Amniotic epithelial cell (primary cell): Measurements from ENCODE around the gene NKX6-1.
A peak's percentile ranks its signal among the peaks of the same experiment; 100 is the strongest.

ENCODE experiments used
- DNase-seq: peaks from one replicate; pipeline ENCODE4 v3.0.0-alpha.2; 2010; ENCODE audit warnings: low read depth

The NKX6-1 gene

DNA sequence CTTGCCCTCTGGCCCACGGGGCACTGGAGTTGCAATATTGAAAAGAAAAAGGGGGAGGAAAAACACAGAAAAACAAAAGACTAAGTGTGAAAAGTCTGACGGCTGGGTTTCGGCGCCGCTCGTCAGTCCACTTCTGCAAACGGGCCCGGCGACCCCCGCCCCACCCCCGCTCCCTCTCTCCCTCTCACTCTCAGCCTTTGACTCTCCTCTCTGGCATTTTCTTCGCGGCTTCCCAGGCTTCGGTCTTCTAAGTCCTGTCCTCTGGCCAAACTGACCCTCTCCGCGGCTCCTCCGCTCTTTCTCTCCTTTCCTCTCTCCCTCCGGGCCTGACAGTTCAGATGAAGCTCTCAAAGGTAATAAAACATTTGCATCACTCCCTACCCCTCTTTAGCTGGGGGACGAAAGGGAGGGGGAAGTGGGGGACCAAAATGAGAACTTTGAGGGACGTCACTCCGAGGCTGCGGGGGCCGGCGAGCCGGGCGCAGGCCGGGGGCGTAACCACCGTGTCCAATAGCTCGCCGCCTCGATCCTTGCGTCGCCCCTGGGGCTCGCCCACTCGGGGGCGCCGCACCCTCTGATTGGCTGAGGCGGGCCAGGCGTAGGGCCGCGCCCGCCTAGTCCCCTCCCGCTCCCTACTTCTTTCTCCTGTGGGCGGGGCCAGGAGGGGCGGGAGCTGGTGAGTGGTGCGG lies at the start of gene NKX6-1:
Gene NKX6-1, minus strand, starts transcription at position 358 of the 689 bp plus-strand sequence. CDS start 1,064 bp downstream, outside the sequence.
- DNase-seq = peak; percentile 25

DNA sequence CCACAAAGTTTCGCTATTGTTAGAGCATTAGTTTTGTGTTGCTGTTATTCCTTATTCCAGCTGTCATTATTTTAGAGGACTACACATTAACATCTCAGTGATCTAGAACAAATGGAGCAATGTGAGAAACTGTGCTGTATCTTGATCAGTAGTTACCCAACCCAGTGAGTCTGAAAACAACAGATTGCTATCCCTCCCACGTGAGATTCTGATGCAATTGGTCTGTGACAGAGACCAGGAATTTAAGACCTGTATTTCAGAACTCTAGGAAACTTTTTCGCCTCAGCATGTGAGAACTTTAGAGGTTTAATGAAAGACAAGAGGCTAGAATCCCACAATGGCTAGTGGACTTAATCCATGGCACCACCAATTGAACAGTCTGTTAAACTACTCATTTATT lies 48.1 kb upstream of the NKX6-1 start:
- peak; percentile 75 for DNase-seq

DNA sequence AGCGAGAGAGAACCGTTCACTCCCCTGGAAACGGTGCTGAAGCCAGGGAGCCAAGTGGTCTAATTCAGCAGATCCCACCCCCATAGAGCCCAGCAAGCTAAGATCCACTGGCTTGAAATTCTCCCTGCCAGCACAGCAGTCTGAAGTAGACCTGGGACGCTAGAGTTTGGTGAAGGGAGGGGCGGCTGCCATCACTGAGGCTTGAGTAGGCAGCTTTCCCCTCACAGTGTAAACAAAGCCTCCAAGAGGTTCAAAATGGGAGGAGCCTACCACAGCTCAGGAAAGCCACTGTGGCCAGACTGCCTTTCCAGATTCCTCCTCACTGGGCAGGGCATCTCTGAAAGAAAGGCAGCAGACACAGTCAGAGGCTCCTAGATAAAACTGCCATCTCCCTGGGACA lies 46.0 kb upstream of the NKX6-1 start:
- no peak for DNase-seq

DNA sequence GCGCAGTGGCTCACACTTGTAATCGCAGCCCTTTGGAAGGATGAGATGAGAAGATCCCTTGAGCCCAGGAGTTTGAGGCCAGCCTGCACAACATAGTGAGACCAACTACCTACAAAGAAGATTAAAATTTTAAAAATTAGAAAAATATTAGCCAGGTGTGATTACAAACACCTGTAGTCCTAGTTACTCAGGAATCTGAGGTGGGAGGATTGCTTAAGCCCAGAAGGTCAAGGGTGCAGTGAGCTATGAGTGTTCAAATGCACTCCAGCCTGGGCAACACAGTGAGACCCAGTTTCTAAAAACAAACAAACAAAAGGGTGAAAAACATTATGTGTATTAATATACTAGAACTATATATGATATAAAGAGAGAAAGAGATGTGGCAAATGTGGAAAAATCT lies 36.8 kb upstream of the NKX6-1 start:
- no peak for DNase-seq

DNA sequence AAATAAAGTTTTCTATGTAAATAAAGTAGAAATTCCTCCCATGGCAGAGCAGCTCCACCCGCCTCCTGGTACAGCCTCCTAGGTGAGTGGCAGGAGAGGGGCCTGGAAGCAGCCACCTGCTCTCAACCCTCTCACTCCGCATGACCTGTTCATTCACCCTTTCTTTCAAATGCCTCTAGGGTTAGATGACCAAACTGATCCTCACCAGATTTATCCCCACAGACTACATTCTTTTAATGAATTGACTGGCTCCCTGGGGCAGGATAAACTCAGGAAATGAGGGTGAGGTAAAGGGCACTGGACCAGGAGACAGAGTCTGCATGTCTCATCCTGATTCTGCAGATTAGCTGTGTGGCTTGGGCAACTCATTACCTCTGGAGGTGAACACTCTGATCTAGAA lies 32.6 kb upstream of the NKX6-1 start:
- DNase-seq = no peak

DNA sequence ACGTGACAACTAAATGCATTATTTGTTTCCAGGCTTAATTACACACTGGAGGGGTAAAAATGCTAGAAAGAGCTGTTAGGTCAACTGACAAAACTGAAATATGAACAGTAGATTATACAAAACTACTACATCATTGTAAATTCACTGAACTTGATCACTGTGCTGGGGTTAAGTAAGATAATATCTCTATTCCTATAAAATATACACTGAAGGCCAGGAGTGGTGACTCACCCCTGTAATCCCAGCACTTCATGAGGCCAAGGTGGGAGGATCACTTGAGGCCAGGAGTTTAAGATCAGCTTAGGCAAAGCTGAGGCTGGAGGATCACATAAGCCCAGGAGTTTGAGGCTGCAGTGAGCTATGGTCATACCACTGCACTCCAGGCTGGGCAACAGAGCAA lies 31.8 kb upstream of the NKX6-1 start:
- DNase-seq = peak; percentile 77

DNA sequence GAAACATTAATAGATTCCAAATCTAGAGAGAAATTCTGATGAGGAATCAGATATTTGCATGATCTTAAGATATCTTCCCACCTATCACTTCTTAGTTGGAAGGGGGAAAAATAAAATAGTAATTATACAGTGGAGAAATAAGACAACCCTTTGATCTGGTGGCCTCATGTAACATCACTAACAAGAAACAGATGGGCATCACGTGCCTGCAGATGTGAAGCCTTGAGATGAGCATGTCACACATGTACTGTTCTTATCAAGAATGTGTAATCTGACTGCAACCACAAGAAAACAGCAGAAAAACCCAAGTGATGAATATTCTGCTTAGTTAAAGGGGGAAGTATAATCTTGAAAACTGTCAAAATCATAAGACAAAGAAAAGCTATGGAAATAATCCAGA lies 31.4 kb upstream of the NKX6-1 start:
- DNase-seq = peak; percentile 85

DNA sequence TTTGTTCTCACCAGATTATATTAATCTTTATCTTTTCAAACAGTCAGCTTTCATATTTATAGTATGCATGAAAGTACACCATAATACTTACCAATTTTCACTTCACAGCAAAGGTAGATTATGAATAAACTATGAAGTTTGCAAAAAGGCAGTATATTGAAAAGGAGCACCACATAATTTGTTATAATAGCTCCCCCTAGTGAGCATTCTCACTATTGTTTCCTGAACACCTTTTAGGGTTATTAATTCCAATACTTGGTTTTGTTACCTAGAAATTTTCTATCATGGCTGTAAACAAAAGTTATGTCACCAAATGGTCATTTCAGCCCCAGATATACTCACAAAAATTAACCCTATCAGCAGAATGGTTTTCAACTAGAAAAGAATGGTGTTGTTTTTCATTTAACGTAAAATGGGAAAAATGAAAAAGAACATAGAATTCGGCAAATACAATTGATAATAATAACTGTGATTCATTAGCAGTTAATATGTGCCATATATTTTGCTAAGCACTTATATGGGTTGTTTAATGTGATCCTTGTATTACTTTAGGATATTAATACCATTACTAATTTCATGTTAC lies 30.2 kb upstream of the NKX6-1 start:
- peak; percentile 13 for DNase-seq

DNA sequence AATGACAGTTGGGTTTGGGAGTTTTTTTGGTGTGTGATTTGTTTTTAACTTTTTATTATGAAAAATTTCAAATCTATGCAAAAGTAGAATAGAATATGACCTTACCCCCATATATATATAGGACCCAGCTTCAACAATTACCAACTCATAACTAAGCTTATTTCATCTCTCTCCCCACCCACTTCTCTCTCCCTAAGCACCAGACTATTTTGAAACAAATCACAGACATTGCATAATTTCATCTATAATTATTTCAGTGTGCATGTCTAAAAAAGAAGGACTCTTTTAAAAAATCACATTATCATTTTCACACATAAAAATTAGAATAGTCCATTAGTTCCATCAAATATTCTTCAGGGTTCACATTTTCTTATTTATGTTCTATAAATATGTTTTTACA lies 28.3 kb upstream of the NKX6-1 start:
- DNase-seq = no peak

DNA sequence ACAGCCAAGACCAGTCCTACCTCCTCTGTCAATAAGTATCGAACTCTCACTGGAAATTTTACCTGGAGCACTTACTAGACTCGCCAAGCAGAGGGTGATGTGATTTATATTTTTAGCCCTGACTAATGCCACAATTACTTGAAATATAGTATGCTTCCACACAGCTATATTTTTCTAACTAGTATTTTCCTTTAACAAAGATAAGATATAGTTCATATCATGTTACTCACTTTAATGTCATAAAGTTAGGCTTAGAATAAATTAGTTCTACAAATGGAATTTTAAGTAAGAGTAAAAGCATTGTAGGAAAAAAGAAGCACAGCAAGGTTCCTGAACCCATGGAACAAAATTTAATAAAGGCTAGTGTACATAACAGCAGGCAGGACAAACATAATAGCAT lies 16.0 kb upstream of the NKX6-1 start:
- no peak for DNase-seq

DNA sequence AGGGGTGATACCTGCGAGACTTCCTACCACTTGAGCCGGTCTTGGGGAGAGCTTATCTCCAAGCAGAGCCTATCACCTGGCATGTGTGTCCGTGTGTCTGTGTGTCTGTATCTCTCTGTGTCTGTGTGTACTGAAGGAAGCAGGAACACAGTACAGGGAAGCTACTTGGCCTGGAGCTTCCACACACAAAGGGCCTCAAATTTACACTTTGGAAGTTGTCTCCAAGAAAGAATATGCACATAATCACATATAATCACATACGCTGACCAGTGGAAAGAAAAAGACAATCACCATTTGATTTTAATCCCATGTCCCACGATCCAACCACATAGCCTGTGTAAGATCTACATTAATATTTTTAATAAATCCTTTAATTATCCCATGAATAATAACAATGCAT lies 13.2 kb upstream of the NKX6-1 start:
- no peak for DNase-seq

DNA sequence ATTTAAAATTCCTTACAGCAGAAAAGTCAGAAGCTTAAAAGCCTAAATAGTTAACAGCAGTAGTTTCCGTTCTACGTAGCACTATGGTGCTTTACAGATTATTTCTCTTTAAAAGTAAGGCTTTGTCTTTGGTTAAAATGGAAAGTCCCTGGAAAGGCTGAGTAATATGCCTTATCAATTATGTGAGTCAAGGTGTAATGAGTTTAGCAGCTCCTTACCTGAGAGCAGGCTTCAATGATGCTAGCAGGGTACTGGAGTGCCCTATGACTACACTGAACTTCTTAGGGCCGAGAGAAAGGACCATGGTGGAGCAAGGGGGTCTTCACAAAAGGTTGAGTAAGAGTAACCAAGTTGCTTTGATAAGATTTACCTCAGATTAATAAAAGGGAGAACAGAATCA lies 12.6 kb upstream of the NKX6-1 start:
- no peak for DNase-seq

DNA sequence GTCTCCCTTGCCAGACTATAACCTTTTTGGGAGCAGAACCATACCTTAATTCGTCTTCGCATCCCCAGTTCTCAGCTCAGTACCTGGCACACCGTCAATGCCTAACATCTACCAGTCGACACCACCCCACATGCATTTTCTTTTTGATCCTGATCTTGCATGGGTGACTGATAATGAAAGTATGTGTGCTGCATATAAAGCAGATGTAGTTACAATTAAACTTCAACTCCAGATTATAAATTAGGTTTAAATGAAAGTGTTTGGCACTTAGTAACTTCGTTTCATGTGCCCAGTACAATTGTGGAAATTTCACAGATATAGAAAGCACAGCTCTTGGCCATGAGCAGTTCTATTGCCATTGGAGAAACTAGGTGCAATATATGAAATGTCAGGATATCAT lies 8.8 kb upstream of the NKX6-1 start:
- no peak for DNase-seq

DNA sequence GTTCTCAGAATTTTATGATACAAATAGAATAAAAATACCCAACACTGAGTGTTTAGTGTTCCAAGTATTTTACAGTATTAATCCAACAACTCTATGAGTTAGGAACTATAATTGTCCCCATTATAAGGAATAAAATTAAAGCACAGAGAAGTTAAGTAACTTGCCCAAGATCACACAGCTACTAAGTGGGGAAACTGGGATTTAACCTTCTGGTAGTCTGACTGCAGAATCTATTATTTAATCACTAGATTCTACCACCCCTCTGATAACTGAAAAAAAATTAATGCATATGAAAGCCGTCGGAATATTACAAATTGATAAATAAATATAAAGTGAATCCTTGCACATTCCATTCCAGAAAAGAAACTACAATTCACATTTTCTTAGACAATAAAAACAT lies 5.7 kb upstream of the NKX6-1 start:
- no peak for DNase-seq

DNA sequence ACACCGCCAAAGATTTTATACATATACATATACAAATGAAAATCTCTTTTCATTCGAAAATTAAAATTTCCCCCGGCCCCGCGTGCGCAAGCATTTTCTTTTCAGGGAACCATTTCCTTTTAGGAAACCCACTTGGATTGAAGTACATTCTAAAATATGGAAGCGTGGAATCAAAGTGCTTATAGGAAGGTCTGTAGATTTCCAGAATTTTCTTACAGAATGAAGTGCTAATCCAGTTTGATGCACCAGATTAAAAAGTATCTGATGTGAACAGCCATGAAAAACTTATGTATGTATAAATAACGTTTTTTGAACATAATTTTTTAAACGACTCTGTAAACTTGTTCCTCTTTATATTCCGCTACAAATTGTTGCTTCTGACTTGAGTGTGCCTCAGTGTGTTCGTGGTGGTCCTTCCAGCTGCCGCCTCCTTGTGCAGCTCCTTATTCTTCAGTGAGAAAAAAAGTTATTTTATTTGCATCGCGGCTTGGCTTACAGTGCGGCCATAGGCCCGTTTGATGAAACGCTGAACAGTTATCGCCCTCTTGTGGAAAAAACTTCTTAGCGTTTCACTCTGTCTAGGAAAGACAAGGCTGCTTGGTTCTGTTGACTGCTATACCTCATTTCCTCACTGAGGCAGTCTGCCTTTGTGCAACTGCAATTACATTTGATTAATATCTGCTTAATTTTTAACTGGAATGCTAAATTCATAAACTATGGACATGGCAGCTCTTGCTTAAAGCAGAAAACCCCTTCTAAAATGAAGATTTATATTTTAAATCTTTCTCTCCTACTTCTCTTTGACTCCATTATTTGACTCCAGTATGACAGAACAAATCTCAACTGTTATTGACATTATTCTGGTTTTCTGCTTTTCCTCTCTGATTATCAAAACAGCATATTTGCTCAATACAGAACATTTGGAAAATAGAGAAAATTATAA lies 4.7 kb upstream of the NKX6-1 start:
- peak; percentile 70 for DNase-seq

DNA sequence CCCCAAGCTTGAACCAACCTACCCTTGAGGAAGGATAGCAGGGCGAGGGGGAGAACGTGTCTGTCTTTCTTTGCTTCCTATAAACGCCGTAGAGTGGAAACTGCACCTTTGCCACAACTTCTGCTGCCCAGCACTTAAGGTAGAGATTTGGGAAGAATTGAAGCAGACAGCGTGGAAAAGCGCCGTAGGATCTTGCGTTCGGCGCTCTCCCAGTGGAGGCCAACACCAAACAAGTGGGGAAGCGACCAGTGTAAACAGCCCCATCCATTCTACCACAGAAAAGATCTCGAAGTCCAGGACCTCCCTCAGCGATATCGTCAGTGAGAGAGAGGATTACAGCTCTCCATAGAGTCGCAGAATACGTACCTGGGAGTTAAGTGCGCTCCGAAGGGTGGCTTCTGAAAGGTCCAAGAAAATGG lies 3.9 kb upstream of the NKX6-1 start:
- no peak for DNase-seq

DNA sequence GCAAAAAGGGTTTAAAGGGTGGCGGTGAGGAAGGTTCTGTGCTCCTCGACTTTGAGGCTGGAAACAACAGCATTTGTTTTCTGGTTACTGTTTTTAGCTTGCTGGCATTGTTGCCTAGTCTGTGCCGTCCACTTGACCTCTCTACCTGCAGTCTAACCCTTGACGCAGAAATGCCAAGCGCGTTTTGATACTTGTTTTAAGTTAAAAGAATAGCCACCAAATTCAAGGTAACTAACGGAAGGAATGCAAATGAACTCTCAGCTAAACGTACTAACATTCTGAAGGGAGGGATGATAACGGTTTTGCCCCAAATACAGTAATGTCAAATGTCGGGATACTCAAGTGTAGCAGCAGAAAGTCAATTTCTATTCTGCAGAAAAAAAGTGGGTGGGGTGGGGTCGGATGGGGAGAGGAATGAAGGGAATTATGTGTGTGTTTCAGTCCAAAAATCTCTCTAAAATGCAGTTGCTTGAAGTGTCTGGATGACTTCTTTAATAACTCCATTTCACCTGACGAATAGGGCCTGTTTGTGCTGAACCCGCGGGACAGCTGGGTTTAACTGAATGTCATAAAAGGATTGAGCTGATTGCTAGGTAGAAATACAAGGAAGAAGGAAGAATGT lies 3.4 kb upstream of the NKX6-1 start:
- DNase-seq = no peak

DNA sequence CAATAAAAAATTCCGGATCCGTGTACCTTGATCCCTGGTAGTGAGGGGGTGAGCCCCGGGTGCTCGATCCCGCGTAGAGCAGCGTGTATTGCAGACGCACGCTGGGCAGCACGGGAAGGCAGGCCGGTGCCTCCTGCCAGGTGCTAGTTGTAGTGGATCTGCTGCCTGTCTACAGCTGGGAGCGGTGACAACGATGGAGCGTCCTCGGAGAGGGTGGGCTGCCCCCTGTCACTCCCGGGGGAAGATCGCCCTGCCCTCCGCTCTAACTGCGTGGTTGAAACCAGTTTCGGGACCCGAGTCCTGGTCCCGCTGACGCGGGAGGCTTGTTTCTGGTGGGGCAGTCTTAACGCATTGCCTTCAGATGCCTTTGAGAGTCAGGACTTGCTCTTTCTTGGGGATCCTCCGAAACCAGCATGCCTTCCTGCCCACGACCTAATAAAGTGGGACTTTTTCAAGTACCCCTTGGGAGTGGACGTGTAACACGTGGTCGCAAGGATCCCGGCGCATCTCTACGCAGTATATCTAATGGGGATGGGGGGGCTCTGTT lies 2.7 kb upstream of the NKX6-1 start:
- DNase-seq = no peak

DNA sequence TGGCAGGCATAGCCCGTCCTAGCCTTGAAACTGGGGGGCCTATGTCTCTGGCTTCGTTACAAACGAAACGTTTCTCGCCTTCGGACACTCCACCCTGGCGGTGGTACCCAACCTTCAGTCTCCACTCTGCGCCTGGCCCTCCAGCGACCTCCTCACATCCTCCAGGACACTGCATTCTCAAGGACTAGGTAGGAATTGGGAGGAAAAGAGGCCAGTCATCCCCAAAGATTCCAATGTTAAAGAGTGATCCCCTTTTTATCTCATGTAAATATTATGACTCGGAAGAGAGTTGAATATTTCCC lies 2.1 kb upstream of the NKX6-1 start:
- no peak for DNase-seq

DNA sequence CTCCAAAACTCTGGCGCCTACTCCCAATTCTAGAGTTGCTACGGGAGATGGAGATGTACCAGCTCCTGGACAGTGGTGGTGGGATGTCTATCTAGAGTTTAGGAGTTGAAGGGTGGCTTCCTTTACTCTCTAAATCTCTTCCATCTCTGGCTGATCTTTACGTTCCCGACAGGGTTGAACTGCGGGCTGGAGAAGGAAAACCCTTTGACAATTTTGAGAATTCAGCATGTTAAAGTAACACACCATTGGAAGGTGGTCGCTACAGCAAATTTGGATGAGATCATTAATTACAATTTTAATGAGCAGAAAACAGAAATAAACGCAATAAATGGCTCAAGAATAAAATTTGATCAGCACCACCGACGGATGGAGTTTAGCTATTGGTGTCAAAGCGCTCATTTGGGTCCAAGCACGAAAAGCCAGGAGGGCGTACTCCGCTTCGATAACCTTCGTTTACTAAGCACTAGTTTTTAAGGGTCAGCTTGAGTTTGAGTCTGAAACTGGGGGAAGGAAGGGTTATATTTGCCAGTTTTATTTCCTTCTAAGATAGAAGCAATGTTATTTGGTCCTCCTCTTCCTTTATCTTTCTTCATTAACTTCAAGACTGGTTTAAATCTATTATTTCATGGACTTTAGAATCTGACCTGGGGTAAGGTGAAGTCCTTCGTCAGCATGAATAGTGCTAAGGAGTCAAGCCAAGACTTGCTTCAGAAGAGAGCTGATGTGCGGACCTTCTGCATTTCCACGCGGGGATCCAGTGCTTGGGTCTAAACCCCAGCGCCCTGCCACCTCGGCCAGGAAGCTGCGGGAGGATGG lies 1.5 kb upstream of the NKX6-1 start:
- no peak for DNase-seq

DNA sequence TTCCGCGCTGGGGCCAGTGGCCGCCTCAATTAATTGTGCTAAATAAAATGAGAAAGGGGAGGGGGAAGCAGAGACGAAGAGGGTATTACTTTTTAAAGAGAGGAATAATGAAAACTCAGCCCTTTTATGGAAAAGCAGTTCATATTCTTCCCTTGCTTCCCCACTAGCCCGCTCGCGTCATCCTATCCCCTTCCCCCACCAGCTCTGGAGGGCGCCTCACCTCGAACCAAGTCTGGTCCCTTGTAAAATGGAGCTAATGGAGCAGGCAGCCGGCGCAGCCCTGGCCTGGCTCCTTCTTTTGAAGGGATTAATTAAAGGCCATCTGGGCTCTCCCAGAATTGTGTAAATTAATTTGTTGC lies 511 bp upstream of the NKX6-1 start:
- DNase-seq = no peak
